ENCODE data around the gene PLOD2. TPM values are rescaled to one million over a fixed set of nuclear protein-coding genes. Genes with fewer than 3 reads are reported as not detected.

Gene PLOD2
- total RNA-seq, 1 donor from 2014 or later = 23.7 TPM

DNA sequence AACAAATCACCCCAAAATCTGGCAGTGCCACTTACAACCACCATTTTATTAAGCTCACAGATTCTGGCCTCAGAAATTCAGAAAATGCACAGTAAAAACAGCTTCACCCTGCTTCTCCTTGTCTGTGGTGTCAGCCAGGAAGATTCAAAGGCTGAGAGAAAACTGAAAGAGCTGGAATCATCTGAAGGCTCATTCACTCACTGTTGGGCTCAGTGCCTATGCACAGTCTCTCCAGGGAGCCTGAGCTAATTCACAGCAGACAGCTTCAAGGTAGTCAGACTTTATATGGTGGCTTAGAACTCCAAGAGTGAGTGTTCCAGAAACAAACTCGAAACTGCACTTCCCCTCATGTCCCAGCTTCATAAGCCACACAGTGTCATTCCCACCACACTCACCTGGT, 16.5 kb upstream of the PLOD2 start:
- DNase-seq = no peak
- no peak overlapping the region for H3K4me3 ChIP-seq
- no peaks in the 10 kb centered on the region for H3K27me3 ChIP-seq
- H3K4me1 ChIP-seq = no peaks in the 10 kb centered on the region
- no peaks in the 10 kb centered on the region for H3K9me3 ChIP-seq
- TF ChIP-seq, protein P1, sequence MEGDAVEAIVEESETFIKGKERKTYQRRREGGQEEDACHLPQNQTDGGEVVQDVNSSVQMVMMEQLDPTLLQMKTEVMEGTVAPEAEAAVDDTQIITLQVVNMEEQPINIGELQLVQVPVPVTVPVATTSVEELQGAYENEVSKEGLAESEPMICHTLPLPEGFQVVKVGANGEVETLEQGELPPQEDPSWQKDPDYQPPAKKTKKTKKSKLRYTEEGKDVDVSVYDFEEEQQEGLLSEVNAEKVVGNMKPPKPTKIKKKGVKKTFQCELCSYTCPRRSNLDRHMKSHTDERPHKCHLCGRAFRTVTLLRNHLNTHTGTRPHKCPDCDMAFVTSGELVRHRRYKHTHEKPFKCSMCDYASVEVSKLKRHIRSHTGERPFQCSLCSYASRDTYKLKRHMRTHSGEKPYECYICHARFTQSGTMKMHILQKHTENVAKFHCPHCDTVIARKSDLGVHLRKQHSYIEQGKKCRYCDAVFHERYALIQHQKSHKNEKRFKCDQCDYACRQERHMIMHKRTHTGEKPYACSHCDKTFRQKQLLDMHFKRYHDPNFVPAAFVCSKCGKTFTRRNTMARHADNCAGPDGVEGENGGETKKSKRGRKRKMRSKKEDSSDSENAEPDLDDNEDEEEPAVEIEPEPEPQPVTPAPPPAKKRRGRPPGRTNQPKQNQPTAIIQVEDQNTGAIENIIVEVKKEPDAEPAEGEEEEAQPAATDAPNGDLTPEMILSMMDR (IDR thresholded peaks at IDR 0.05) = no peak
- ATAC-seq = no peak
- H3K36me3 ChIP-seq = no peaks in the 10 kb centered on the region
- no peak overlapping the region for H3K27ac ChIP-seq
- intact Hi-C loops (cut with DNase I) = no loop called here

DNA sequence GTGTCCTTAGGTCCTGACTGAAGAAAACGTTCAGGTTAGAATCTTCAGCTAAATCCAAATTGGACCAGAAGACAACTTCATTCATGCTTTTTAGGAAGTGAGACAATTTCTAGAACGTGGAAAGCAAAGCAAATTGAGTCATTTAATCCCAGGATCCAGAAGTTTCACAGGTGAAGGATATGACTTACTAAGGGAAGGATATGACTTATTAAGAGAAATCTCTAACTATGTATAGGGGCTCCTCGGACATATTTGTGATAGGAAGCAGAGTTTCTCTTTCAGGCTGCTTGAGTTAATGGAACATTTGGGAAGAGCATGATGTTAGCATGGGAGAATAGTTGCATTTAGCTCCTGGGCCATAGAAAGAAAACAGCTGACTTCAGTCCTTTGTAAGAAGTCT, 16.1 kb upstream of the PLOD2 start:
- Histone ChIP-seq H3K36me3 (no peaks in the 10 kb centered on the region), H3K27ac (no peak overlapping the region), H3K4me3 (no peak overlapping the region), H3K9me3 (no peaks in the 10 kb centered on the region), H3K4me1 (no peaks in the 10 kb centered on the region), H3K27me3 (no peaks in the 10 kb centered on the region)
- TF ChIP-seq, protein P1 (IDR thresholded peaks at IDR 0.05) = no peak
- ATAC-seq (no peak), DNase-seq (no peak)
- intact Hi-C loops (cut with DNase I) = no loop called here

DNA sequence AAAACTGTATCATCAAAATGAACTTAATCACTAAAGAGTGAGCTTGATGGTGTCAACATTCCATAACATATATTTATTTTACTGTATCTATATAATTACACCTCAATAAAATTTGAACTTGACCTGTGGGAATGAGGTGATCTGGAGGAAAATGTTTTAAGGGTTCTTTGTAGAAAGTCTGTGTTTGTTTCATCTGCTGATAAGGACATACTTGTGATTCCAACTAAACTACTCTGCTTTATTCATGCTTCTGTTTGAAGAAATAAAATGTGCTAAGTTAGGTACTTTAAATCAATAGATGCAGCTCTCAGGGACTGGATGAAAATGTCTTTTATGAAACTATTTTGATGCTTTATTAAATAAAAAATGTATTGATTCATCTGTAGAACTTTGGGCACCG, 11.6 kb upstream of the PLOD2 start:
- Histone ChIP-seq H3K27me3 (no peaks in the 10 kb centered on the region), H3K4me3 (no peak overlapping the region), H3K27ac (no peak overlapping the region), H3K4me1 (no peaks in the 10 kb centered on the region), H3K9me3 (no peaks in the 10 kb centered on the region), H3K36me3 (no peaks in the 10 kb centered on the region)
- TF ChIP-seq, protein P1 (IDR thresholded peaks at IDR 0.05) = no peak
- no peak for DNase-seq
- no peak for ATAC-seq
- intact Hi-C loops (cut with DNase I) = no loop called here

DNA sequence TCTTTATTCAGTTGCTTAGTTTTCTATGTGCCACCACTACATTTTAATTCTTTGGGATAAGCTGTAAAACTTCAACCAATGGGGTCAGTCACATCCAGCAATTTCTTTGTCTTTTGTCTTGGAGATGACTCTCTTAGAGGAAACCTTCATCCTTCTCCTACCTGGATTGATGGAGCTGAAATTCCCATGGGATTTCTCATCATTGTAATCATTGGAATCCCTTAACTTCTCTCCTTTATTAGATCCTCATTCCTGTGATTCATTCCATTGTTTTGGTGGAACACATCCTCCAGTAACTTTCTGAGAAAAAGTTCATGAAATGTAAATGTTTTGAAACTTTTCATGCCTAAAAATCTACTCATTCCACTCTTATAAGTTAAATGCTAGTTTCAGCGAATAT, 9.6 kb upstream of the PLOD2 start:
- no peak overlapping the region for H3K4me3 ChIP-seq
- no peak for DNase-seq
- no peaks in the 10 kb centered on the region for H3K4me1 ChIP-seq

DNA sequence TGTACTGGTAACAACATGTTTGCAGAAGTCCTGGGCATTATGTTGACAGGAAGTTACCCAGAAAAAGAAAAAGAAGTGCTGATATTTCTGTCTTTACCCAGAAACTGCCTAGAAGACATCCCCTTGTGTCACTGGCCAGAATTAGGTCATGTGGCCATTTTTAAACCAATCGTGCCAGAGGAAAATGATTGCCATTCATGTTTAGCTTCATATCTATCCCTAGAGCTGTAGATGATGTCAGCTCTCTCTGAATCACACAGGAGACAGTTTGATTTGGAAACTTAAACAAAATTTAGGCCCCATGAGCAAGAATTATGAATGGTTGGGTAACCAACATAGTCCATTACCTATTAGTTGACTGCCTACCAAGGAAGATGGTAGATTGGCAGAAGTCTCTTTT, 8.9 kb upstream of the PLOD2 start:
- no peak overlapping the region for H3K4me3 ChIP-seq
- H3K4me1 ChIP-seq = no peaks in the 10 kb centered on the region
- ATAC-seq = no peak
- no peak overlapping the region for H3K27ac ChIP-seq
- H3K36me3 ChIP-seq = no peaks in the 10 kb centered on the region
- intact Hi-C loops (cut with DNase I) = no loop called here
- no peak for DNase-seq
- no peaks in the 10 kb centered on the region for H3K27me3 ChIP-seq
- no peaks in the 10 kb centered on the region for H3K9me3 ChIP-seq
- TF ChIP-seq, protein P1 (IDR thresholded peaks at IDR 0.05) = no peak

More for the DNA sequence above, 9.6 kb upstream of the PLOD2 start:
- Histone ChIP-seq H3K9me3 (no peaks in the 10 kb centered on the region), H3K27me3 (no peaks in the 10 kb centered on the region), H3K27ac (no peak overlapping the region), H3K36me3 (no peaks in the 10 kb centered on the region)
- TF ChIP-seq, protein P1 (IDR thresholded peaks at IDR 0.05) = no peak
- no peak for ATAC-seq
- intact Hi-C loops (cut with DNase I) = no loop called here

DNA sequence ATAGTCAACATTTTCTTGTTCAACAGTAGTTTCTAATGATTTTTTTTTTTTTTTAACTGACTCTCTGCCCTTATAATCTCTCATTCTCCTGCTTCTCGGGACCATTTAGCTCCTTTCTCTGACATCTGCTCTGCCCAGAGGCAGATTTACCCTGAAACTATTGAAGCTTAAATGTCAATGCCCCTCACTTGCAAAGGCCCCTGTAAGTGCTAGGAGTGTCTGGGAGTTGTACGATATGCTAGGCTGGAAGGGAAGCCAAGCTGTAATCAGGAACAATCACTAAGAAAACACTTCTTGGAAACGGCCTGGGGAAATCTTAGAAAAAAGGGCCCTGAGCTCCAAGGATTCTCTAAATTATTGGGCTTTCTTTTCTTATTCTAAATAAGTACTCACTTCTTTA, 5.8 kb upstream of the PLOD2 start:
- ATAC-seq (no peak), DNase-seq (no peak)
- TF ChIP-seq, protein P1 (IDR thresholded peaks at IDR 0.05) = no peak
- no peaks in the 10 kb centered on the region for H3K36me3 ChIP-seq
- no peaks in the 10 kb centered on the region for H3K9me3 ChIP-seq
- no peak overlapping the region for H3K27ac ChIP-seq
- H3K4me3 ChIP-seq = no peak overlapping the region
- intact Hi-C loops (cut with DNase I) = no loop called here
- no peaks in the 10 kb centered on the region for H3K27me3 ChIP-seq
- peaks cover 6% of the 10 kb centered on the region for H3K4me1 ChIP-seq

All from upper lobe of right lung (tissue), 1 donor.